ENCODE data around the gene PROCA1.

DNA sequence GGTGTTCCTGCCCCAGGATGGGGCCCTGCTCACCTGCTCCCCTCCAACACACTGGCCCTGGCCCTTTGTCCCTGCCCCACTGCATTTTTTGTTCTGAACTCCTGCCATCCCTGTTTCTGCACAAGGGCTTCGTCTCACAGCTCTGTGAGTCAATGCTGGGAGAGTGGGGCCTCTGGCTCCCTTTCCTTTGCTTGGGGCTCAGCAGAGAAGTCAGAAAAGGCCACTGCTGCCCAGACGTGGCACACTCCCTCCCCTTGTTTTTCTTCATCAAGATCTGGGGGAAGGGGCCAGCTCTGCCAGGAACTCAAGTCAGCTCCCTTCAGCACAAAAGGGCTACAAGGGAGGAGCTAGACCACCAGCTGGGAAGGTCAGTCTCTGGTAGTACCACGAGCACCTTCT is 8.9 kb downstream of the PROCA1 start:
- TF ChIP-seq, protein P1, sequence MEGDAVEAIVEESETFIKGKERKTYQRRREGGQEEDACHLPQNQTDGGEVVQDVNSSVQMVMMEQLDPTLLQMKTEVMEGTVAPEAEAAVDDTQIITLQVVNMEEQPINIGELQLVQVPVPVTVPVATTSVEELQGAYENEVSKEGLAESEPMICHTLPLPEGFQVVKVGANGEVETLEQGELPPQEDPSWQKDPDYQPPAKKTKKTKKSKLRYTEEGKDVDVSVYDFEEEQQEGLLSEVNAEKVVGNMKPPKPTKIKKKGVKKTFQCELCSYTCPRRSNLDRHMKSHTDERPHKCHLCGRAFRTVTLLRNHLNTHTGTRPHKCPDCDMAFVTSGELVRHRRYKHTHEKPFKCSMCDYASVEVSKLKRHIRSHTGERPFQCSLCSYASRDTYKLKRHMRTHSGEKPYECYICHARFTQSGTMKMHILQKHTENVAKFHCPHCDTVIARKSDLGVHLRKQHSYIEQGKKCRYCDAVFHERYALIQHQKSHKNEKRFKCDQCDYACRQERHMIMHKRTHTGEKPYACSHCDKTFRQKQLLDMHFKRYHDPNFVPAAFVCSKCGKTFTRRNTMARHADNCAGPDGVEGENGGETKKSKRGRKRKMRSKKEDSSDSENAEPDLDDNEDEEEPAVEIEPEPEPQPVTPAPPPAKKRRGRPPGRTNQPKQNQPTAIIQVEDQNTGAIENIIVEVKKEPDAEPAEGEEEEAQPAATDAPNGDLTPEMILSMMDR (IDR thresholded peaks at IDR 0.05) = no peak
- no peak for TF ChIP-seq POLR2A (IDR thresholded peaks at IDR 0.05)
